ENCODE data around the gene TFPT.

The TFPT gene

GRCh38 chr19:54069470-54069869, 46.0 kb downstream of the TFPT start:
- no peak for DNase-seq

- no peak for DNase-seq
Observed at GRCh38 chr19:54063350-54064116, 51.9 kb downstream of the TFPT start, which contains the start of gene VSTM1. Gene VSTM1, minus strand, starts transcription at chr19:54063897. Its CDS starts 120 bp downstream, at chr19:54063777.

GRCh38 chr19:54062643-54063042, 52.8 kb downstream of the TFPT start:
- DNase-seq, result no peak

All from NCI-H2171 (cell line).